ENCODE results near the gene BEST1.
"Not testable (repeated sequence)": the region's sequence is repeated elsewhere in the genome, so short reads cannot be mapped to it uniquely, and the experiment has no call there.

Gene BEST1

GRCh38 chr11:61980783-61981541 is 30.8 kb downstream of the BEST1 start:
- DNase-seq, result no peak

GRCh38 chr11:61983419-61983818 is 33.3 kb downstream of the BEST1 start:
- DNase-seq, result no peak

- no peak for DNase-seq
Observed at GRCh38 chr11:61985869-61986268, 35.7 kb downstream of the BEST1 start.

GRCh38 chr11:61994981-61995380 is 44.8 kb downstream of the BEST1 start:
- no peak for DNase-seq

- no peak for DNase-seq
Observed at GRCh38 chr11:61996933-61997332, 46.8 kb downstream of the BEST1 start.

- no peak for DNase-seq
Observed at GRCh38 chr11:61999141-61999975, 49.2 kb downstream of the BEST1 start.

GRCh38 chr11:62000539-62001446 is 50.6 kb downstream of the BEST1 start:
- DNase-seq, result no peak

- no peak for DNase-seq
Observed at GRCh38 chr11:62001450-62002191, 51.5 kb downstream of the BEST1 start.

- DNase-seq, result not testable (repeated sequence)
Observed at GRCh38 chr11:62002283-62002682, 52.1 kb downstream of the BEST1 start.

- no peak for DNase-seq
Observed at GRCh38 chr11:62004473-62004872, 54.3 kb downstream of the BEST1 start.

GRCh38 chr11:62008193-62008592 is 58.0 kb downstream of the BEST1 start:
- DNase-seq, result no peak

- no peak for DNase-seq
Observed at GRCh38 chr11:62010935-62011528, 60.9 kb downstream of the BEST1 start.

- DNase-seq, result no peak
Observed at GRCh38 chr11:62011881-62012280, 61.7 kb downstream of the BEST1 start.

- no peak for DNase-seq
Observed at GRCh38 chr11:62012451-62012831, 62.3 kb downstream of the BEST1 start.

GRCh38 chr11:62012832-62013461 is 62.8 kb downstream of the BEST1 start:
- DNase-seq, result no peak

All from activated gamma-delta T cell treated with Interleukin-2 at 50 U/mL for 16 hours (primary cell).